H4 (cell line): ENCODE data around the gene NIT1. TPM values are rescaled to one million over a fixed set of nuclear protein-coding genes. Genes with fewer than 3 reads are reported as not detected.

ENCODE experiments used
- DNase-seq: peaks from one replicate; pipeline ENCODE4 v3.0.0-alpha.2; 2015; ENCODE audit warnings: low spot score
- total RNA-seq: library from RNA; depleted of rRNA; stranded (reverse); fragments of >200 nt; shearing (Covaris generic); gene quantifications from 2 replicates; pipeline ENCODE4 v1.2.3, GENCODE V29; 2014; rRNA removed

NIT1 gene
- 34.9 and 36.6 TPM in 2 replicates for total RNA-seq

GRCh38 chr1:161117759-161118581 lies at the start of gene NIT1, which contains the start of gene PFDN2:
Gene NIT1, plus strand, starts transcription at chr1:161118105. Its CDS starts 72 bp downstream, at chr1:161118177.
Gene PFDN2, minus strand, starts transcription at chr1:161118037. Its CDS starts 11 bp downstream, at chr1:161118026.
- peak; percentile 78 for DNase-seq

GRCh38 chr1:161068306-161069234 lies 49.3 kb upstream of the NIT1 start:
- no peak for DNase-seq

GRCh38 chr1:161069241-161069640 lies 48.7 kb upstream of the NIT1 start:
- DNase-seq = no peak

DNA sequence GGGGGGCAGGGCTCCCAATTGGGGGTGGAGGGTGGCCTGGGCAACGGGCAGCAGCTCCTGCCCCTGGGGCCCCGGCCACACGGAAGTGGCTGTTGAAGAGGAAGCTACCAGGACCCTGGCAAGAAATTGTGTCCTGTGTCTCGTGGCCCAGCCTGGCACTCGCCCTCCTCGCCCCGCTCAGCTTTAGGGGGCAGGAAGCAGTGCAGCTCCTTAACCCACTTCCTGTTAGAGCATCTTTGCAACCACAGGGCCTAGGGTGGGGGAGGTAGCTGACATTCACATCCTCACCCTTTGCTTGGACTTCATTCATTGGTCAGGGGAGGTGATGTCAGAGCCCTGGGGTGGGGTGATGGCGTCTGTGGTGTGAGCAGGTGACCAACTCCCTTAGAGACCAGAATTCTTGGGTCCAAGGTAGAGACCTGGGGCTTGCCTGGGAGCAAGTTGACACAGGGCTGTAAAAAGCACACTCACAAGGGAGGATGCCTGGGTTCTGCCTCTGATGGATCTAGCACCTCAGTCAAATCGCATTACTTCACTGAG lies 48.1 kb upstream of the NIT1 start, which contains the start of gene ARHGAP30:
TSS of gene ARHGAP30 (minus strand) at position 161 of the 540 bp plus-strand sequence. CDS start 267 bp downstream, outside the sequence.
- DNase-seq = no peak

DNA sequence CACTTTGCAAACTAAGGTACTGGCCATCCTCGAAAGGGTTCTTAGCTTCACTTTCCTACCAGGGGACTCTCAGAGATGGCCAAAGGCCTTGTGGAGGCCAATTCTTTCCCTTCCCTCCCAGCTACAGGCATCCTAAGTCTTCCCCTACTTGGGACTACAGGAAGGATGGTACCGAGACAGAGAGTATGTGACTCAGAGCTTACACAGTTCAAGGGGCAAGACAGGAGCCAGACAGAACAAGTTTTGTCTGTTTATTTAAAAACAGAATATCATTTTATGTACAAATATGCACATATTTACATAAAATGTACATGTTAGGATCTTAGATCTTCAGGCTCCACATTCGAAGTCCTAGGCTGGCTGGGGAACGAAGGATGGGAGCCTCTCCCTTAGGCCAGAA lies 47.1 kb upstream of the NIT1 start:
- no peak for DNase-seq

- no peak for DNase-seq
These were observed 46.0 kb upstream of the NIT1 start for GRCh38 chr1:161071886-161072371.

GRCh38 chr1:161072751-161073449 lies 45.0 kb upstream of the NIT1 start:
- no peak for DNase-seq

DNA sequence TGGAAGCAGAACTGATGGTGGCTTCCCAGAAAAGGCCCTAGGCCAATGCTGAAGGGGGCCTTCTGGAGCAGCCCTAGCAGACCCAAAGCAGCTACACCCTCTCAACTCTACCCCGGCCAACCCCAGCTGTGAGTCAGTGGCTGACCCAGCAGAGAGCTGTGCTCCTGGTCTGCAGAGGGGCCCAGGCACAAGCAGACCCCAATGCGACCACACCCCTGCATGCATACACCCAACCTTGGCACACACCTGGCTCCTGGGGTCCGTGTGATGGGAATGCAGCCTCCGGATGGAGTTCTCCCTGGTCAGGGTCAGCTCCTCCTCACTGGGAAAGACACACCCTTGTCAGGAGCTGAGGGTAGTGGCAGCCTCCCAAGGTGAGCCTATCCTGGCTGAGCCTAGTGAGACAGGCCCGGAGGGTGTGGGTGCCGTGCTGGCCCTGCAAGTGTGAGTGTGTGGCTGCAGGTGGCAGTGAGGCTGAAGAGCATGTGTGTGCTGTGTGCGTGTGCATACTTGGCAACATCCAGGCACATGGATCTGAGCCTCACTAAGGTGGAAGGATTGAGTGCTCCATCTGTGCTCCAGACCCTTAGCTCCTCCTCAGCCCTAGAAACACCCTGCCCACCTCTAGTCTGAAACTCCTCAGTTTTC lies 44.3 kb upstream of the NIT1 start:
- no peak for DNase-seq

GRCh38 chr1:161074676-161075368 lies 43.1 kb upstream of the NIT1 start:
- no peak for DNase-seq

DNA sequence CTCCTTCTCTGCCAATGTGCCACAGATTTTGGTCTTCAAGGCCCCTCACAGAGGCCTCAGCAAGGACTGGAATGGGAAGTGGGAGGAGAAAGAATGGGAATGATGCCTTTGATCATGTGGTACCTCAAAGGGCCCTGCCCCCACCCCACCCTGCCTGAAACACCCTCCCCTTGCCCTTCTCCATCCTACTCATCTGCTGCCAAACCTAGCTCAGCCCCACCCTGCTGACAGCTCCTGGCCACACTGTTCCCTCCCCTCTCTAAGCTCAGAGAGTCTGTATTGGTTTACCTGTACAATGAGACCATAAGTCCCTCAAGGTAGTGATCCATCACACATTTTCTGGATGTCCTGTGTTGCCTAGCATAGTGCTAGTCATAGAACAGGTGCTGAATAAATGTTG lies 41.5 kb upstream of the NIT1 start:
- DNase-seq = no peak

DNA sequence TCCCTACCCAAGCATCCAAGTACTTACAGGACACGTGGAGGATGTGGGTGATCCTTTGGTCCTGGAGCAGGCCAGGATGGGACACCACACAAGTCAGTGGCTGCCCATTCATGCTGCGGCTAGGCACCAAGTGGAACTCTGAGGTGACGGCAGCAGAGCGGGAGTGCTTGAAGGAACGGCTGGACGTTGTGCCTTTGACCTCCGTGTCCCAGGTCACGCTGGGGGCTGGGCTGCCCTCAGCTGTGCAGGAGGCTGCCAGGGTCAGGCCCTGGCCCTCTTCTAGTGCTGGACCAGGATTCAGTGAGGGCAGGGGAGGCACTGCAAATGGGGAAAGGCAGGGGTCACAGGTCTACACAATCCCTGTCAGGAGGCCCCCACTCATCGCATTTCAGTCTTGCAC lies 40.5 kb upstream of the NIT1 start:
- no peak for DNase-seq

- no peak for DNase-seq
These were observed 38.3 kb upstream of the NIT1 start for GRCh38 chr1:161079436-161080110.

GRCh38 chr1:161080441-161081405 lies 37.2 kb upstream of the NIT1 start:
- DNase-seq = no peak

DNA sequence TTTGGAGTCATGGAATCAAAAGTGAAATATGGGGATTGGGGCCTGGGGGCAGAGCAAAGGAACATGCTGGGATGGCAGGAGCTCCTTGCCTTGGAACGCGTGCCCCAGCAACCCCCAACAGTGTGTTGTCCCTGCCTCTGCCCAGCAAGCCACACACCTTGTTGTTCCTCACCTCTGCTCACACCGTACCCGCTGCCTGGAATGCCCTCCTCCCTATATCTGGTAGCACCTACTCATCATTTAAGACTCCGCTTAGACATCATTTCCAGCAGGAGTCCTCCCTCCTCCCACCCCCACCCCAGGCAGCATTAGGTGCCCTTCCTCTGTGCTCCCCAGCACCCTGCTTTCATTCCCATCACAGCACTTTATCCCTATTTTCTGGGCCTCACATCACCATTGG lies 36.4 kb upstream of the NIT1 start:
- no peak for DNase-seq

DNA sequence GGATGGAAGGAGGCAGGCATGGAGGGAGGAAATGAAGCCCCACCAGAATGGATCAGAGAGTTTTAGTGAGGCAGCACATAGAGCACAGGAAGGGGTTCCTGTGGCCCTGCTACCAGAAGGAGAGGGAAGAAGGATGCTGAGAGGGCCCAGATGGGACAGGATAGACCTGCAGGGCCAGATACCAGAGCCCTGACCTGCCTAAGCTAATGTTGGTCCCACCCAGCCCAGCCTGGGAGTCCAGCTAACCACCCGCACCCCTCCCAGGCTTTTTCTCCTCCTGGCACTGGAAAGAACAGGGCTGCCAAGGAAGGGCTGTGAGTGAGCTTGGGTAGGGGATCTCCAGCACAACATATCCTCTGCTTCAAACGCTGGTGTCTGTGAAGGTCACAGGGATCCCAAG lies 35.4 kb upstream of the NIT1 start:
- no peak for DNase-seq

GRCh38 chr1:161082996-161083747 lies 34.7 kb upstream of the NIT1 start:
- DNase-seq = peak; percentile 91

DNA sequence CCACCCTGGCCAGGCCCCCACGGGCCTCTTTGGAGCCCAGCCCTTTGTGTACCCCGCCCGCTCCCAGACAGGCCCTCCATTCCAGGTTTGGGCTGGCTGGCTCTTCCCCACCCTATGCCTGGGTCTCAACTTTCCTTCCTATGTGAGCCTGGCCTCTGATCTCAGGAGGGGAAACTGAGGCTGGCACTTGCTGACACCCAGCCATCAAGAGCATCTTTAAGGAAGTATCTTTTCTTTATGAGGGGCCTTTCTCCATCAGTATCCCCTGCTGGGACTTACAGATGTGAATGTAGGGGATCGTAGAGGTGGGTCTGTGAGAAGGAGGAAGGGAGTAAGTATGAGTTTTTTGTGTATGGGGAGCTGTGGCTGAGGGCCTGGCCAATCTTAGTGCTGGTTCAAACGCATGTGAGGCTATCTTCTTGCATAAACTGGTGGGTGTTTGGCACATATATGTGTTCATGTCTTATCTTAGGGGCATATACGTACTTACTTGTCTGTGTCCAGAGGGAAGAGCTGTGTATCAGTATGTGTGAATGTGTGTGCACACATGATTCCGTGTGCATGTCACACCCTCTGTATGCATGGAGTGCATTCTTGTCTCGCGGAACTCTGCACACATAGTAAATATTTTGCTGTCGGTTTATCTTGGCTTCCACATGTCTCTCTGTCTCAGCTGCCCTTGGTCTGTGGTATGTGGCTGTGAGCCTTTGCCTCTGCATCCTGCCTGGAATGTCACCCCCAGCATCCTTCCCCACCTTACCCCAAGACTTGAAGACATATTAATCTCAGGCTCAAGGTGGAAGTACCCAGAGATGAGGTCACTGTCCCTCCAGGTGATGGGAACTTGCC lies 33.9 kb upstream of the NIT1 start:
- DNase-seq = no peak
